ENCODE measurements around the gene HENMT1.
"Not testable (repeated sequence)": the region's sequence is repeated elsewhere in the genome, so short reads cannot be mapped to it uniquely, and the experiment has no call there.

Gene HENMT1

GRCh38 chr1:108661030-108661609 is at the start of gene HENMT1:
TSS of gene HENMT1 (minus strand) at chr1:108661093. CDS start at chr1:108659884, 1,209 bp downstream.
- DNase-seq = peak; percentile 84

DNA sequence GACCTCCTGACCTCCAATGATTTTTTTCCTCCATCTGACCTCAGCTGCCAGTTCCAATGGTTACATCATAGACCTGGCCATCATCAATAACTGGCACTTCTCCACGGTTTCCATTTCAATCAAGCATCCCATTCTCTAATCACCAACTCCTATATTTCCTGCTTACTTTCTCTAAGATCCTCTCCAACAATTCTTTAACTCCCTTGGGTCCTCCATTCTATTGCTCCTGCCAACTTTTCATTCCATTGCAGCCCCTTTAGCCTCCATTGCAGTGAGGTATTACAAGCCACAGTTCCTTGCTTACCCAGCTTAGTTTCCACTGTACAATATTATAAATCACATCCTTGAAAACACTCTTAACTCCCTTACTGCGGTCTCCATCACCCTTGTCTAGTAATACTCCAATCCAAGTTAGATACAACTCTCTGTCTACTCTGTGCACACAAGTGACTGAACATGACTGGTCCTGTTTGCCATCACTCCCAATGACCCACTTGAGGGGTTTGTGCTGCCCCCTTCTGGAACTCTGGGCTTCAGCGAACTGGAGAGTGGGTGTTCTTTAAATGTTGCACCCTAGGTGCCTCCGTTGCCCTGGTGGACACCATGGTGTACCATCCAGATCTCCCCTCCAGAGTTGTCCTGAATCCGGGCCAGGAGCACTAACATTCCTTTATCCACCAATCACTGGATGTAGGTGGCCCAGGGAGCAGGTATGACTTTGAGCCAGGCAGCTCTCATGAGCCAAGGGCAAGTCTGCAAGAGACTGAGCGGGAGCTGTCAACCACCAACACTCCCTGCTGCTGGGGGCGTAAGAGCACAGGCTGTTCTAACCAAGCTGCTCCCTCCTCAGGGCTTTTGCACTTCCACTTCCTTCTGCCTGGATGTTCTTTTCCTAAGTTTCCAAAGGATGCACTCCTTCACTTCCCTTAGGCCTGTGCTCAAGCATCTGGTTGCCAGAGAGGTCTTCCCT is 48.1 kb upstream of the HENMT1 start:
- DNase-seq = peak; percentile 59

DNA sequence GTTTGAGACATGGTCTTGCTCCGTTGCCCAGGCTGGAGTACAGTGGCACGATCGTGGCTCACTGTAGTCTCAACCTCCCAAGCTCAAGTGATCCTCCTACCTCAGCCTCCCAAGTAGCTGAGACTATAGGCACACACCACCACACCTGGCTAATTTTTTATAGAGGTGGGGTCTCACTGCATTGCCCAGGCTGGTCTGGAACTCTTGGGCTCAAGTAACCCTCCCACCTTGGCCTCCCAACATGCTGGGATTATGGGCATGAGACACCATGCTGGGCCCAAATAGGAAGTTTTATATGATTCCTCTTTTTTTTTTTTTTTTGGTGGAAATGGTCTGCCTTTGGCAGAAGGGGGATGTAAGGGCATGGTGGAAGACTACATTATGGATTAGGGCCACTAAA is 45.8 kb upstream of the HENMT1 start:
- DNase-seq = no peak

- DNase-seq = no peak
Measured at GRCh38 chr1:108704496-108704895, 43.6 kb upstream of the HENMT1 start.

DNA sequence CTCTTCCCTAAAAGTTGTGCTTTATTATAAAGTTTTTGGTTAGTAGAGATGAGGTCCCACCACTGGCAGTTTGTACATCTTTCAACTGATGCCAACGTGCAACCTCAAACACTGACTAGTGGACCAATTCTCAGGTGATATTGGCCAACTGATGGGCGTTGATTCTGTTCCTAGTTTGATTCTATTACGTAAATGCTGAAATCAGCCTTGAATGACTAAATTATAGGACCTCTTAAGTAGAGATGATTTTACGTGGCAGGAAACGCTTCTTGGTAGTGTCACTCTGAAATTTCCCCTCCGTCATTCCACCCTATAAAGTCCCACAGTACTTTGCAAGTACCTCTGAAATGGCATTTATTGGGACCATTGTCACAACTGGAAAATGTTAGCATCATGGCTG is 43.0 kb upstream of the HENMT1 start:
- no peak for DNase-seq

DNA sequence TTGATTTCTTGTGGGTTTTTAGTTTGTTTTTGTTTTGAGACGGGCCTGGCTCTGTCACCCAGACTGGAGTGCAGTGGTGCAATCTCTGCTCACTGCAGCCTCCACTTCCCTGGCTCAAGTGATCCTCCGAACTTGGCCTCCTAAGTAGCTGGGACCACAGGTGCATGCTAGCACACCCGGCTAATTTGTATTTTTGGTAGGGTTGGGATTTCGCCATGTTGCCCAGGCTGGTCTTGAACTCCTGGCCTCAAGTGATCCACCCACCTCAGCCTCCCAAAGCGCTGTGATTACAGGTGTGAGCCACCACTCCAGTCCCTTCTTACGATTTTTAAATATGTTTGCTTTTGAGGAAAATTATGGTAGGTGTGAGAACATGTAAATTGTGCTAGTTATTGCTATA is 41.2 kb upstream of the HENMT1 start:
- DNase-seq = not testable (repeated sequence)

GRCh38 chr1:108701176-108701849 is 40.4 kb upstream of the HENMT1 start:
- DNase-seq = no peak

DNA sequence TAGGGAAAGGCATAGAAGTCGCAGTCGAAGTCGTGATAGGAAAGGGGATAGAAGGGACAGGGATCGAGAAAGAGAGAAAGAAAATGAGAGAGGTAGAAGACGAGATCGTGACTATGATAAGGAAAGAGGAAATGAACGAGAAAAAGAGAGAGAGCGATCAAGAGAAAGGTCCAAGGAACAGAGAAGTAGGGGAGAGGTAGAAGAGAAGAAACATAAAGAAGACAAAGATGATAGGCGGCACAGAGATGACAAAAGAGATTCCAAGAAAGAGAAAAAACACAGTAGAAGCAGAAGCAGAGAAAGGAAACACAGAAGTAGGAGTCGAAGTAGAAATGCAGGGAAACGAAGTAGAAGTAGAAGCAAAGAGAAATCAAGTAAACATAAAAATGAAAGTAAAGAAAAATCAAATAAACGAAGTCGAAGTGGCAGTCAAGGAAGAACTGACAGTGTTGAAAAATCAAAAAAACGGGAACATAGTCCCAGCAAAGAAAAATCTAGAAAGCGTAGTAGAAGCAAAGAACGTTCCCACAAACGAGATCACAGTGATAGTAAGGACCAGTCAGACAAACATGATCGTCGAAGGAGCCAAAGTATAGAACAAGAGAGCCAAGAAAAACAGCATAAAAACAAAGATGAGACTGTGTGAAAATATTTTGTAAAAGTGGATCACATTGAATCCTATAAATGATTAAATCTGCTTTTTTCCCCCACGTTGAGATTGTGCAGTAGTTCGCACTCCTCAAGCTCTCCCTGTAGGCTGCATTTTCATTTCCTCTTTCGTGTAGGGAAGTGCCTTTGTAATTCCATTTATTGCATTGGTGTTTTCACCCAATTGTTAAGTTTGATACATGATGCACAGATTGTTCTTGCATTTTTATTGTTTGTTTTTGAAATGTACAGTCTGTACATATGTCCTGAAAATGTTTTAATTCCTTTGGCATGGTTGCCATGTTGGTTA is 38.8 kb upstream of the HENMT1 start:
- DNase-seq = no peak

DNA sequence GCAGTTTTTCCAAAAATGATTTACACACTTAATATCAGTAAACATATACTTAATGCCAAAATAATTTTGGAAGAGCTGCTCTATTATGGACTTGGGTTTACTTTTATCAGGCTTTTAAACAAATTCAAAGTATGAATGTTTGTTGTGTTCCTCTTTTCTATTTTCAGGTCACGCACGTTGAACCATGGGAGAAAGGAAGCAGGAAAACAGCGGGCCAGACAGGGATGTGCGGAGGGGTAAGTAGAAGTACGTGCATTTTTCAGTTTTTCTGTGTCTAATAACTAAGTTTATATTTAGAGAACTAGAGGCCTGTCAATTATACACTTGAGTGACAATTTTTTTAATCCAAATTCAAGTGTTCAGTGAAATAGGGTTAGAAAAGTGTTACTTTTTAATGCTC is 34.6 kb upstream of the HENMT1 start:
- no peak for DNase-seq

DNA sequence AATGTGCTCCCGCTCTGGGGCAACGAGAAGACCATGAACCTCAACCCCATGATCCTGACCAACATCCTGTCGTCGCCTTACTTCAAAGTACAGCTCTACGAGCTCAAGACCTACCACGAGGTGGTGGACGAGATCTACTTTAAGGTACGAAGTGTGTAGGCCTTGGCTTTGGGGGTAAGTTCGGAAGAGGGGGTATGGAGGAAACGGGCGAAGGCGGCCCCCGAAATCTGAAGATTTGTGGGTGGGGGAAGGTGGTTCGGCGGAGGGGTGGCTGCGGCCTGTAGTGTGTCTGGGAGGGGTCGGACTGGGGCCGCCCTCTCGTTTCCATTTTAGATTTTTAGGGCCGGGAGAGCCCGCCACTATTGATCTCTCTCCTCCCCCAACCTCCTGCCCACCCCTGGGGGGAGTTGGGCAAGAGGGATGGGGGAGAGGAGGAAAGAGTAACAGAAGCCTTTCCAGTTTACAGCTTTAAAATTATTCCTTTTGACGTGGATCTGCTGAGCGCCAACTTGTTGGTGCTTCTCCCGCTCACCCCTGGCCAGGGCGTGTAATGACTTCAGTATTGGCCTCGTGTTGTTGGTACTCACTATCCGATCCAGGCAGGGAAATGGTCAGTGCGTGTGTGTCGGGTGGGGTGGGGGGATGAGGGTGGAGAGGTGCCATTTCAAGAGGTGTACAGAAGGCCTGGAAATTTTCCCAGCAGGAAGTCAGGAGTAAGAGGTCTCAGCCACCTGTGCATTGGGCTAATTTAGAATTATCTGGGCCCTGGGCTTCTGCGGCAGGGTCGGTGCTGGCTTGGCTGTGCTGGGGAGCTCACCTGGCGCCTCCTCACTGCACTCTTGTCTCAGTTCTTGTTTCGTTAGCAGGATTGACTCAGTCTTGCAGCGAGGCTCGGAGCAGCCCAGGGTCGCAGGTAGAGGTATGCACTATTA is 32.1 kb upstream of the HENMT1 start:
- DNase-seq = peak; percentile 71

GRCh38 chr1:108691942-108692723 is 31.2 kb upstream of the HENMT1 start, which contains the start of gene PRPF38B:
TSS of gene PRPF38B (plus strand) at chr1:108692310. CDS start at chr1:108692592, 282 bp downstream.
- DNase-seq = peak; percentile 94

DNA sequence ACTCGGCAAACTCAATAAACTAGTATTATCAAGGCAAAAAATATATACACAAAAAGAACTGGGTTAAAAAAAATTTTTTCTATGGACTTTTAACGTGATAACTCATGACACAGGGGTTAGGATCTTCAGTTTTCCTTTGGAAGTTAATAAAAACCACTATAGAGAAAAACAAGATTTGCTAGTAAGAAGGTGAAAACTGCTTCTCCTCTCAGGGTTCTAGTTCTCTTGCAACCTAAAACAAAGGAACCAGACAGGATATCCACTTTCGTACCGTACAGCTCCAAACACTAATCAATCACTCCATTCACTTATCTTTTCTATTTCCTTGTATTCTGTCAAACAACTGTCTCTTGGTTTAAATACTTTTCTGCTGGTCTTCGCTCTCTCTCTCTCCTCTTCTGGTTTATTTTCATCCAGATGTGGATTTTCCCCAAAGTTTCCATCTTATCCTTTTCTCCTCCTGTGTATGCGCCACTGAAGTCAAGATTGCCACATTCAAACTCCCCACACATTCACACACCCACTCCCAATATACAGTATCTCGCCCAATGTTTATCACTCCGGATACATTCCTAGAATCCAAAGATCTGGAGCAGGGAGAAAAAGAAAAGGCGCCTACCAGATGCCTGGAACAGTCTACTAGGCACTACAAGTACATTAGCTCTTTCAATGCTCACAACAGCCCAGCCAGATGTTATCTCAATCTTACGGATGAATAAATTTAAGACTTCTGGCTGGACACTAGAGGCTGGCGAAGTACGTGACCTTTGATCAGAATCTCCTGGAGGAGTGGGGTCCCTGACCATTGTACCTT is 30.4 kb upstream of the HENMT1 start:
- DNase-seq = no peak

DNA sequence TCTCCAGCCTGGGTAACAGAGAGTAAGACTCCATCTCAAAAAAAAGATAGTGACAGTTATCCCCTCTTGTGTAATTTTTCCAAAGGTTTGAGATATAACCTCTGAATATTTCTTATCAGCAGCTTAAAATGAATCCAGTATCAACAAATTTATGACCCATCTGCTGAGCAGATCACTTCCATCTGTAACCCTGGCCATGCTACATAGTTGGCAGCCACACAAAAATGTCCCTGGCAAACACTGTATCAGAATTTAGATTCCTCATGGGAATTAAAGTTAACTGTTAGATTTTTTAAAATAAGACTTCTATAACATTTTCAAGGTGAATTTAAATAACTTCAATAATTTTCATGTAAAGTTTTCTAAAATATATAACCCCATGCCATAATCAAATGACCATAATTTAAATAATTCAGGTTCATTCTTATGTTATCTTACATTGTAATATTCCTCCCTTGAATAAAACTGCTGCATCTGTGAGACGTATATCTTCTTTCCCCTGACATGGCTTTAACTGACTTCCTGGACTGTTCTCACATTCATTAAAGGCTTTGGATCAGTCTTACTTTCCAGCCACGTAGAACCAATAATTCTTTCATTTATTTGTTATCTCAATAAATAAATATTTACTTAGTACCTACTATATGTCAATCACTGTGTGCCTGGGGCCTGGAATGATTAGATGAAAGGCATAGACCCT is 25.9 kb upstream of the HENMT1 start:
- no peak for DNase-seq

DNA sequence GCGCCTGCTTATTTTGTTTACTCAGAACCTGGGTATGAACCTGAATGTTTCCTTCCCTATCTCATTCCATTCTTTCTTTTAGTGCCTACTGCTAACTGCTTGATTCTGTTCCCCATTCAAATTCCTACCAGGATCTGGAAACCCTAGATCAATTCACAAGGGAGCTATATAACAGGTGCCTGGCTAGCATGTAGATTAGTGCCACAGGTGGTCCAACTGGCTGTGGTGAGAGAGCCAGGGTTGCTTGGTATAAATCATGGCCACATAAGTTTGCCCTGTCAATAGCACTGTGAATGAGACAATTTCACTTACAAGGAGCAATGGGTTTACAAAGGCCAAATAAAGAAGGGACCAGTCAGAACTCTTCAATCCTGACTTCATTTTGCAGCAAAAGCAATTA is 24.6 kb upstream of the HENMT1 start:
- DNase-seq = no peak

DNA sequence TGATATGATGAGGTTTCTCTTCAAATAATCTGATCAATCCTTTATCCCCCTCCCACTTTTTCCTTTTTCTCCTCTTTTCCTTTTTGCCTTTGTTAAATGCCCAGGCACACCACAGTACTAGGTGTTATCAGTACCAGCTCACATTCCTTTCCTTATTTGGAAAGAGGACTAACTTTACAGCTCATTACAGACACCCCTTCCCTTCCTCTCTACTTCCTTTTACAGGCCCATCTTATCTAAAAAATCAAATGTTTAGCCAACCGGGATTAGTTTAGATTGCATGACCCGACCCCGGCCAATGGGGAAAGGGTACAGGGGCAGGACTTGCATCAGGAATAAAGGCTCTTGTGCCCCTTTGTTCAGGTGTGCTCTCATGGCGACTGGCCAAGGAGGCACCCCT is 20.8 kb upstream of the HENMT1 start:
- not testable (repeated sequence) for DNase-seq

DNA sequence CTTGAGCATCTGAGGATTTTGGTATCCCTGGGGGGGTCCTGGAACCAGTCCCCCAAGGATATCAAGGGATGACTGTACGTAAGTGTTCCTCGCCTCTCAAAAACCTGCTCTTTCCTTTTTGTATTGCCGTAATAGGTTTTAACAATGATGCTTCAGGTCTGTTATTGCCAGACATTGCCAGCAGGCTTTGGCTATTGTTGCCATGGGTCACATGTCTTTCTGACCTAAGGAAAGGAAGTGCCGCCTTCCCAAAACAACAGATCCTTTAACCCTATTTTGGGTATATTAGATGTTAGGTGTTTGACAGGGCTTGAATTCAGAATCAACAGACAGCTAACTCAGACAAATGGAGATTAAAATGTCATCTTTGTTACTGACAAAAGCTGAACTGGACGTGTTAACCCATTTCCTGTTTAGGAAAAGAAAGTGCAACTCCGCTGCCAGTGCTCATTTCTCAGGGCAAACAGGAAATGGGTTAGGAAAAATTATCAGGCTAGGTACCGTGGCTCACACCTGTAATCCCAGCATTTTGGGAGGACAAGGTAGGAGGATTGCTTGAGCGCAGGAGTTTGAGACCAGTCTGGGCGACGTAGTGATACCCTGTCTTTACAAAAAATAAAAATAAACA is 18.8 kb upstream of the HENMT1 start:
- DNase-seq = no peak

DNA sequence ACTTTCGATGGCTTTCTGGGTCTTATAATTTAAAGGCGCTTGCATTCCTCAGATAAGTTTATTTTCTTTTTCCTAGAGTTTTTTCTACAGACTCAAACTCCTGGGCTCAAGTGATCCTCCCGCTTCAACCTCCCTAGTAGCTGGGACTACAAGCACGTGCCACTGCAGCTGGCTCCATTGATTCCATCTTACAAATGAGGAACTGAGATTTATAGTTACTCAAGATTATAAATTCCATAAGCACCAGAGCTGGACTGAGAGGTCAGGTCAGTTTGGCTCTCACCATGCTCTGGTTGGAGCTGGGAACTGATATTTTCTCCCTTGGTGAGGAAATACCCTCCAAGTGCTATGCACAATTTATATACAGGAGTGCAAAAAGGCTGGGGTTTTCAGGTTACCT is 17.8 kb upstream of the HENMT1 start:
- DNase-seq = no peak

DNA sequence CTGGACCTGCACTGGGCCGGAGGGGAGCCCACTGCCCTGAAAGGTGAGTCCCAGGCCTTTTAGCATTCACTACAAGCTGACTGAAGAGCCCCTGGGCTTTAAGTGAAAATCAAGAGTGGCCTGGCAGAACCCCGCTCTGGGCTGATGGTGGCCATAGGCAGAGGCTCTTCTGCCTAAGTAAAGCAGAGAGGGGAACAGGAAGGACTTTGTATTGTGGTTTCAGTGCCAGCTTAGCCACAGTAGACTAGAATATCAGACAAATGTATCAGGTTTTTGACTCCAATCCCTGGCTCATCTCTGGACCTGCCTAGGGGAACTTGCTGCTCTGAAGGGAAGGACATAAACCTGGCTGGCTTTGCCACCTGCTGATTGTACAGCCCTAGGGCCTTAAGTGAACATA is 10.2 kb upstream of the HENMT1 start:
- DNase-seq = no peak
